ENCODE measurements around the gene CYBA. TPM values are rescaled to one million over a fixed set of nuclear protein-coding genes. Genes with fewer than 3 reads are reported as not detected.

CYBA gene
- total RNA-seq: 363 and 449 TPM in 2 replicates

DNA sequence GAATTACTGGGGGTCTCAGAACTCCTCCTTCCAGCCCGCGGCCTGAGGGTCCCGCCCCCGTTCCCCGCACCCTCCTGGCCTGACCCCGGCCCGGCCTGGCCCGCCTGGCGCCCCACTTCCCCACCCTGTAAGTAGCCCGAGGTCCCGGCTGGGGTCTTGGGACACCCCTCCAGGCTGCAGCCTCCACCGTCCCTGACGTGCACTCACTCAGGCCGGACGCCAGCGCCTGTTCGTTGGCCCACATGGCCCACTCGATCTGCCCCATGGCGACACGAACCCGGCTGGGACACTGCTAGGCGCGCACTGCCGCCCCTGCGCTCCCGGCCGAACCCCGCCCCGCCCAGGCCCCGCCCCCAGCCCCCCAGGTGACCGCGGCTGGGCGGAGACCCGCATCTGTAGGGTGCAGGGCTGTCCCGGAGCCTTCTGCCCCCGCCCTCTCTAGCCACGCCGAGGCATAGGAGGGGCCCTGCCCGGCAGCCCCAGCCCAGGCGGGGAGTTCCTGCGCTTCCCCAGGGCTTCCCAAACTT lies at the start of gene CYBA:
Gene CYBA, minus strand, starts transcription at position 305 of the 527 bp plus-strand sequence. Its CDS starts 40 bp downstream, at position 265.

DNA sequence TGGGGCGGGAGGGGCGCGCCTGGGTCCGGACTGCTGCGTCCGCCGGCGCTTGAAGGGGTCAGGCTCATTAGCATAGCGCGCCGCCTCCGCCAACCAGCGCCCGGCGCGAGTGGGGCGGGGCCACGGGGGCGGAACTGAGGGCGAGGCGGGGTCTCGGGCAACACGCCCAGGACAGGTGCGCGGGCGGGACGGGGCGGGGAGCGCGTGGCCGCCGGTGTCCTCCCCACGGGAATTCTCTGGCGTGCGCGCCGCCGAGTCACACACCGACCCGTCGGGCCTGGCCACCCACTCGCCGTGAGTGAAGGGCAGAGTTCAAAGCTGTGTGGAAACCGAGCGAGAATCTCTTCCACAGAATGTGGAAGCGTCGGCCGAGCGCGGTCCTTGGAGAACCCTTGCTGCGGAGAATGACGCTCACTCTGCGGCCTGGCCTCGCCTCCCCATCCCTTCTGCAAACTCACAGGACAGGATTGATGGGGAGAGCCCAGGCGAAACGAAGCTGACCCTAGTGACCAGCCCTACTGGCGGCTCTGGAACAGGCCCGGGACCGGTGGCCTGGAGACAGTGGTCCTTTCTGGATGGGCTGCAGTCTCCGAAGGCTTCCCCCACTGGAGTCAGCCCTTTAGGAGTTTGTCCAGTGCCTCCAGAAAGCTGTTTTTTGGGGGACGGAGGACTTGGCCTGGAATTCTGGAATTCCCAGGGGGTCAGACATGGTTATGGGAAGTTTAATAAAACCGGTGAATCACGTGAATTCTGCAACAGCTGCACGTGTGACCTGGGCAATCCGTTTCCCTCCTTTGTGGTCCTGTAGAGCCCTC lies 35.8 kb upstream of the CYBA start, which contains the start of gene SNAI3:
Gene SNAI3, minus strand, starts transcription at position 69 of the 815 bp plus-strand sequence. CDS start 101 bp downstream, outside the sequence.

DNA sequence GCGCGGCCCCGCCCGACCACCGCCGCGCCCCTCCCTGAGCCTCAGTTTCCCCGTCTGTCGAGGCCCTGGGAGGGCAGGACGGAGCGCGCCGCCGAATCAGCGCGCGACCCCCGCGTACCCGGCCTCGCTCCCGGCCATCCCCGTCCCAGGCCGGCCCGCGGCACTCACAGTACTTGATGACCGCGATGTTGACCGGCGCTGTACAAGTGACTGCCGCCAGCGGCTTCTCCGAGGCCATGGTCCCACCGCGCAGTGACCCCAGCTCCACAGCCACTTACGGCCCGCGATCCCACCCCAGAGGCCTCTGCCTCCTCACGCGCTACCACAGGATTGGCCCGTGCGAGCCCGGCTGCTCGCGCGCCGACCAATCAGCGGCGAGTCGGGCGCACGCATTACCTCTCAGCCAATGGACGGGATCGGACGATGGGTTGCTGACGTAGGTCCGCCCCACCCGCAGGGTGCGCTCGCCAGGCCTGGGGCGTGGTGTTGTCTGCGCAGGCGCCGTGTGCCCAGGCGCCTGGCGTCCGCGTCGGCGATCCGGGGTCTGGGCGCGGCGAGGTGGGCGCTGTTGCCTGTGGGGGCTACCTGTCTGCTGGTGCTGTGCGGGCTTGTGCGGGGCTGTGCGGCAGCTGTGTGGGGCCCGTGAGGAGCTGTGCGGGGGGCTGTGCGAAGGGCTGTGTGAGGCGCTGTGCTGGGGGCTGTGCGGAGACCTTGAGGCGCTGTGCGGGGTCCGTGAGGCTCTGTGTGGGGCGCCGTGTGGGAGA lies 12.2 kb upstream of the CYBA start, which contains the start of gene MVD:
Gene MVD, minus strand, starts transcription at position 249 of the 764 bp plus-strand sequence. Its CDS starts 11 bp downstream, at position 238.

GRCh38 chr16:88638323-88639230 lies 12.3 kb downstream of the CYBA start, which contains the start of gene IL17C:
Gene IL17C (plus strand): TSS chr16:88638572. CDS start chr16:88638642, 70 bp downstream.

Other genes starting within 250 kb of the CYBA start
- gene ZFPM1, start 197.8 kb downstream of the CYBA start, total RNA-seq: 1.1 and 1.7 TPM in 2 replicates
- 9.8 and 11.6 TPM in 2 replicates for gene ZC3H18, start 80.7 kb downstream of the CYBA start, total RNA-seq
- gene IL17C, start 12.5 kb downstream of the CYBA start, total RNA-seq: not detected in 2 replicates
- 60.4 and 68.6 TPM in 2 replicates for gene MVD, start 12.0 kb upstream of the CYBA start, total RNA-seq
- gene SNAI3, start 35.5 kb upstream of the CYBA start, total RNA-seq: not detected in 2 replicates
- gene RNF166, start 55.4 kb upstream of the CYBA start, total RNA-seq: 8.0 and 10.4 TPM in 2 replicates
- gene CTU2, start 55.5 kb upstream of the CYBA start, total RNA-seq: 11.3 and 17.6 TPM in 2 replicates
- gene PIEZO1, start 134.2 kb upstream of the CYBA start, total RNA-seq: 190 and 217 TPM in 2 replicates
- 5.0 and 12.3 TPM in 2 replicates for gene CDT1, start 152.7 kb upstream of the CYBA start, total RNA-seq
- 64.6 and 70.0 TPM in 2 replicates for gene APRT, start 160.9 kb upstream of the CYBA start, total RNA-seq
- 17.2 and 19.8 TPM in 2 replicates for gene GALNS, start 205.9 kb upstream of the CYBA start, total RNA-seq
- gene TRAPPC2L, start 206.1 kb upstream of the CYBA start, total RNA-seq: 78.0 and 90.4 TPM in 2 replicates
- gene PABPN1L, start 215.6 kb upstream of the CYBA start, total RNA-seq: not detected in 2 replicates